ENCODE measurements around the gene PEX26.
"Not testable (repeated sequence)": the region's sequence is repeated elsewhere in the genome, so short reads cannot be mapped to it uniquely, and the experiment has no call there.

The PEX26 gene

GRCh38 chr22:18101536-18101935 is 23.7 kb downstream of the PEX26 start:
- no peak for DNase-seq

GRCh38 chr22:18103527-18104269 is 25.9 kb downstream of the PEX26 start:
- DNase-seq, result no peak

- DNase-seq, result peak; percentile 55
Observed at GRCh38 chr22:18104566-18104965, 26.8 kb downstream of the PEX26 start.

- not testable (repeated sequence) for DNase-seq
Observed at GRCh38 chr22:18105981-18106380, 28.2 kb downstream of the PEX26 start.

DNA sequence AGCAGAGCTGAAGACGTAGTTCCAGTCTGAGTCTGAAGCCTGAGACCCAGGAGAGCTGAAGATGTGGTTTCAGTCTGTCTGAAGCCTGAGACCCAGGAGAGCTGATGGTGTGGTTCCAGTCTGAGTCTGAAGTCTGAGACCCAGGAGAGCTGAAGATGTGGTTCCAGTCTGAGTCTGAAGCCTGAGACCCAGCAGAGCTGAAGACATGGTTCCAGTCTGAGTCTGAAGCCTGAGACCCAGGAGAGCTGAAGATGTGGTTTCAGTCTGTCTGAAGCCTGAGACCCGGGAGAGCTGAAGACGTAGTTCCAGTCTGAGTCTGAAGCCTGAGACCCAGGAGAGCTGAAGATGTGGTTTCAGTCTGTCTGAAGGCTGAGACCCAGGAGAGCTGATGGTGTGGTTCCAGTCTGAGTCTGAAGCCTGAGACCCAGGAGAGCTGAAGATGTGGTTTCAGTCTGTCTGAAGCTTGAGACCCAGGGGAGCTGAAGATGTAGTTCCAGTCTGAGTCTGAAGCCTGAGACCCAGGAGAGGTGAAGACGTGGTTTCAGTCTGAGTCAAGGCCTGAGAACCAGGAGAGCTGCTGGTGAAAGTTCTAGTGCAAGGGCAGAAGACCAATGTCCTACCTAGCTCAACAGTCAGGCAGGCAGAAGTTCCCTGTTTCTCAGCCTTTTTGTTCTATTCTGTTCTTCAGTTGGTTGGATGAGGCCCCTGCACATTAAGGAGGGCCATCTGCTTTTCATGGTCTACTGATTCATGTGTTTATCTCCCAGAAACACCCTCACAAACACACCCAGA is 29.0 kb downstream of the PEX26 start:
- not testable (repeated sequence) for DNase-seq

DNA sequence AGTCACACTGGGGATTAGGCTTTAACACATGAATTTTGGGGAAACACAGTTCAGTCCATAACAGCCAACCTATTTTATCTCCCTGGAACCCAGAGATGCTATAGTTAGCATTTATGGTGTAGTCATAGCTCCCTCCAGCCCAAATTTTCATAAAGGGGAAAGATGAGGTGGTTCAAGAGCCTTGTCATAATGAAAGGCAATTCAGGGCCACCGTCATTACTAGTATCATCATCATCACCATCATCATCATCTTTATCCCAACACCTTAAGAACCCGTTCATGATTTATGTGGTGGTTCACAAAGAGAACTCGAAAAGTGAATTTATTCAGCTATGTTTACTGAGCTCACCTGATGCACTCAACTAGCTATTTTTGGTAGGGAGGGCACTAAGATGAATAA is 30.4 kb downstream of the PEX26 start:
- DNase-seq, result no peak

DNA sequence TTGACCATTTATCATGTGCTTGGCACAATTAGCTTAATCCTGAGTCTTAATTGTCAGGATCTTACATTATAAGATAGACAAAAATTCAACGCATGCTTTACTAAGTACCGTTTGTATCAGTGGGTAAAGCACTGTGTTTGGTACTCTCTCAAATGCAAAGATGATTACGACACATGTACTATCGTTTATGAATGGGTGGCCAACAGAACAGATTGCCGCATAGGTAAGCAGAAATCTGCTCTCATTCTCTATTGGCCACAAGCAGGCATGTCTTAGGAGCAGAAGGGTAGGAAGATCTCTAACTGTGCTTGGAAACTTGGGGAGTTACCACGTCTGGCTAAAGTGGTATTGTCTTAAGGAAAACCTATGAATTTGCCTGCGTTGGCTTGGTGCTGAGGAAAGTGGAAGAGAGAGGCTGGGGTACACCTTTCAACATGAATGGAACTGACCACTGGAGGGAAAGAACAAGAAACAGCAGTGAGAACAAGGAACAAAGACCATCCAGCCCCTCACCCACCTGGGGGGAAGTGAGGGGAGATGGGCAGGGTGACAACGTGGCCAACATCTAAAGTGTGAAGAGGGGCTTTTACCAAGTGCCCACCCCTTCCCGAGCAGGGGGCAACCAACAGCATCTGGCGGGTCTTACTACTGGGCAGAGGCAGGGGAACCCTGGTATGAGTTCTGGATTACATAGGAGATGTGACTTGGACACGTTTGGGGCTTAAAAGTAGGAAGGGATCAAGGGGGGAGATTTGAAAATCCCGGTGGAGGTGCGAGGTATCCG is 31.8 kb downstream of the PEX26 start:
- no peak for DNase-seq

DNA sequence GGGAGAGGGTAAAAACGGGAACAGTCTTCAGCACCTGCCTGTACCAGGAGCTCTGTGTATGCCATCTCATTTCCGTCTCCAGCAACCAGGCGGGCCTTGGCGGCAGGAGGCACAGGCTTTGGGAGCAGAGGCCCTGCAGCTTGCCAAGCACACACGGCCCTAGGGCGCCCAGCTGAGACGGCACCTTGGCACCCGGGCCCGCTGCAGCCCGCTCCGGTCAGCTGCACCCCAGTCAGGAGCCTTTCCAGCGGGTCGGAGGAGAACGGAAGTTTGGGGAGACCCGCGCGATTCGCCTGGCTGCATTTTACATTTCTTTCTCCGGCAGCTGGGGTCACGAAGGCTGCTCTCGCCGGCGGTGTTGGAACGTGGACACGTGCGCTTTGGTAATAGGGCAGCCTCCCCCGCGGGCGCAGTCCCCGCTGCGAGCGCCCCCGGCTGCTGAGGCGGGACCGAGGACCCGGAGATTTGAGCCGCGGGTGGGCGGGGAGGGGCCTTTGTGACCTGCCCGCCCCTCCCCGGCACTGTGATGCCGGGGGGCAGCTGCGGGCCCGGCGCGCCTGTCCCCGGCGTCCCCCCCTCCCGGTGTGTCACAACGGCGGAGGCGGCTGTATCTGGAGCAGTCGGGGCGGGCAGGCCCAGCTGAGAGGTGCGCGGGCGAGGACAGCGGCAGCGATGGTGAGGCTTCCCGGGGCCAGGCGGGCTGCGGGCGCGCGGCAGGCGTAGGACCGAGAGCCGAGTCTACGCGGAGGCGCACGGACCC is 32.6 kb downstream of the PEX26 start, which contains the start of gene TUBA8:
Gene TUBA8, plus strand, starts transcription at position 616 of the 760 bp plus-strand sequence. Its CDS starts 57 bp downstream, at position 673.
- peak; percentile 21 for DNase-seq

GRCh38 chr22:18110954-18111758 is 33.4 kb downstream of the PEX26 start:
- no peak for DNase-seq

DNA sequence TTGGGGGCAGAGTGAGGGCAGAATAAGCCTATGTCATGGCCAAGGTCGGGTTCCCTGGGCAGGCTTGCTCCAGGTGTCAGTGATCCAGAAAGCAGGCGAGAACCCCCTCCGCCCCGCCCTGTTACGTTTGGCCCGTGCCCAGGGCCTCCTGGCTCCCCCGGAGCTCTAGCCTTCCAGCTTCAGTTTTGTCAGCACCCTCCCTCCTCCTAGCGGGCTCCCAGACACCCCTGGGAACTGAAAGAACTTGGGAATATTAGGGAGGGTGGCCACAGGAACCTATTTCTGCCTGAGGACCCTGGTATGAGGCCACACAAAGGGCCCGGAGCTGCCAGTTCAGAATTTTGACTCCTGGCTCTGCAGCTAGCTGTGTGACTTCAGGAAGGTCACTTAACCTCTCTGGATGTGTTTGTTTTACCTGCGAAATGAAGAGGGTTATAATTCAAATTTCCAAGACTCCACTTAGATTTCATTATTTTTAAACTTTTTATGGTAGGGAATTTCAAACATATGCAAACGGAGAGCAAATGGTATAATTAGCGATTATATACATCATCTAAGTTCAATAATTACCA is 34.1 kb downstream of the PEX26 start:
- no peak for DNase-seq

- no peak for DNase-seq
Observed at GRCh38 chr22:18112440-18112839, 34.6 kb downstream of the PEX26 start.

GRCh38 chr22:18113680-18114394 is 36.0 kb downstream of the PEX26 start:
- DNase-seq, result no peak

DNA sequence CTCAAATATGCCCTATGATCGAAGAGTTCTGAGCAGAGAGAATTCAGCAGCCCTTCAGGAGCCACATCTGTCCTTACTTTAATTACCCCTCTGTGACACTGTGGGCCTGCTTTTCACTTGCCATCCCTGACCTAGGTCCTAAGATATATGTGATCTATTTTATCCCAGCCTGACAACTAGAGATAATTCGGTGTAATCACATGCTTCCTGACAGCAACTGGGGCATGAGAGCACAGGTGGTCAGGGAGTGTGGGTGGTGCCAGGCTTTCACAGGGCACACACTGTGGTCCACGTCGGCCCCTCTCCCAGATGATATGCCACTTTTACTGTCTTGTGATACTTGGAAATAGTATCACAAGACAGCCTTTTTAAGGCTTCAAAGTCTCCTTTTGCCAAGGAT is 36.7 kb downstream of the PEX26 start:
- DNase-seq, result no peak

DNA sequence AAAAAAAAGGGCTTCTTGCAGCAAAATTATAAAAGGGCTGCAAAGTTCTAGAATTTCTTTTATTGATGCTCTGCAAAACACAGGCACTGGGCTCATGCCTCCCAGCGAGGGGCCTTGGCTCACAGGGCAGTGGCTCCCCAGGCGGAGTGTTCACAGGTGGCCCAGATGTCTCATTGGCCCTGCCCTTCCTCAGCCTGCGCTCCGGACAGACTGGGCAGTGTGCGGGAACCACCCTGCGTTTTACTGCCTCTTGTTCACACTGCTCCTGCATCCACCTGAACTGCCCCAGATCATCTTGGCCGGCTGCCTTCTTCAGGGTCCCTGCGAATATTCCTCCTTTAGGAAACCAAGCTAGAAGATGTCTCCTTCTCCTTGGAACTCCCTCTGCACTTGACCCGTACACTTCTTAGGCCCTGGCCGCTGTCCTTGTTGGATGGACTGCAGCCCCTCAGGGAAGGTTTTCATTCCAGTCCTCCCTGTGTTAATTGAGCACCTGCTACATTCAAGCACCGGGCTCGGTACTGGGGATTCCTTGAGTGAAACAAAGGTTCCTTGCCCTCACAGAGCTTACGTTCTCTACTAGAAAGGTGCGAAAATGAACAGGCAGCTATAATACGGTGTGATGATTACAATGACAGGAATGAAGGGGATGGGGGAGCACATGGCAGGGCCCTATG is 37.3 kb downstream of the PEX26 start:
- no peak for DNase-seq

GRCh38 chr22:18115906-18116371 is 38.1 kb downstream of the PEX26 start:
- DNase-seq, result no peak

- no peak for DNase-seq
Observed at GRCh38 chr22:18116634-18117033, 38.8 kb downstream of the PEX26 start.

GRCh38 chr22:18118345-18118915 is 40.6 kb downstream of the PEX26 start:
- DNase-seq, result no peak

DNA sequence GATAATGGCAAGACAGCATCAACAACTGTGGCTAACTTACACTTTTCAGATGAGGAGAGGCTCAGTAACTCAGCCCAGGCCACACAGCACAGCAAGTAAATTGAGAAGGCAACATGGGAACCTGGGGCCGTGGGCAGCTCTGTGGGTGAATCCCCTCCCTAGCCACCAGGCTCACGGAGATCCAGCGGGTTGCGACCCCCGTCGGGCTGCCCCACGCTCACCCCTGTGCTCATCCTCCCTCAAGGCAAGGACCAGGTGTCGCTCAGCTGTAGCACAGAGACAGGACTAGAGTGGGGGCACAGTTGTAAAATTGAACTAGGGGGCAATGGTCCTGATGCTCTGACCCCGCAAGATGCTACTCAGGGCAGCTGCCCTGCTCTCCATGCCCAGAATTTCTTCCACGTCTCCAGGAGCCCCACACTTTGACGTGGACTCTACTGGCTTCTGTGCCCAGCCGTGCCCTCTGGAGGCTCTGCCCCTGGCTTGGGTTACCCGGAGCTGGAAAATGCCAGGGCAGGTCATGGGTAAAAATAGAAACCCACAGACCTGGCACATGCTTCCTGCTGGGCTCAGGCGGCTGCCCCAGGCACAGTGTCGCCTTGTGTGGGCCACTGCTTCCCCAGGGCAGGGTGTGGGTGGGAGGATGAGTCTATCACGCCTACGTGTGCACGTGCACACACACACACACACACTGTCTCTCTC is 41.8 kb downstream of the PEX26 start:
- no peak for DNase-seq

GRCh38 chr22:18120857-18121256 is 43.1 kb downstream of the PEX26 start:
- no peak for DNase-seq
